NT2/D1 (cell line): ENCODE measurements around the gene PTPN6.

Experiments
- YY1 ChIP-seq: IDR thresholded peaks from 2 replicates; pipeline ENCODE4 v1.6.1; 2011; ENCODE audit not compliant: insufficient read length, insufficient read depth
- ZNF274 ChIP-seq: IDR thresholded peaks from 2 replicates; pipeline ENCODE4 v1.6.1; 2011; ENCODE audit warnings: mild to moderate bottlenecking, low read depth, low read length

GRCh38 chr12:6967651-6968100, 16.5 kb downstream of the PTPN6 start:
- no peak for TF ChIP-seq ZNF274
- TF ChIP-seq YY1, result no peak
